Activated T-cell treated with anti-CD3 and anti-CD28 coated beads, Interleukin-2, amount 50 U/mL, for 24 hours (primary cell): ENCODE data around the gene FLRT1.

ENCODE experiments used
- DNase-seq: peaks from one replicate; pipeline ENCODE4 v3.0.0-alpha.2; 2020
- H3K27ac Mint-ChIP-seq: 2 replicates; pipeline ENCODE4 v1.8.0; 2020; ENCODE audit warnings: mild to moderate bottlenecking, mixed read lengths
- H3K27me3 Mint-ChIP-seq: 2 replicates; pipeline ENCODE4 v1.8.0; 2020; ENCODE audit warnings: mixed read lengths
- H3K36me3 Mint-ChIP-seq: 2 replicates; pipeline ENCODE4 v1.8.0; 2020; ENCODE audit warnings: low read depth, mixed read lengths
- H3K4me1 Mint-ChIP-seq: 2 replicates; pipeline ENCODE4 v1.8.0; 2020; ENCODE audit warnings: low read depth, mixed read lengths
- H3K4me3 Mint-ChIP-seq: 2 replicates; pipeline ENCODE4 v1.8.0; 2020; ENCODE audit warnings: mild to moderate bottlenecking, moderate library complexity, mixed read lengths
- H3K9me3 Mint-ChIP-seq: 2 replicates; pipeline ENCODE4 v1.8.0; 2020; ENCODE audit warnings: mixed read lengths

Gene FLRT1

DNA sequence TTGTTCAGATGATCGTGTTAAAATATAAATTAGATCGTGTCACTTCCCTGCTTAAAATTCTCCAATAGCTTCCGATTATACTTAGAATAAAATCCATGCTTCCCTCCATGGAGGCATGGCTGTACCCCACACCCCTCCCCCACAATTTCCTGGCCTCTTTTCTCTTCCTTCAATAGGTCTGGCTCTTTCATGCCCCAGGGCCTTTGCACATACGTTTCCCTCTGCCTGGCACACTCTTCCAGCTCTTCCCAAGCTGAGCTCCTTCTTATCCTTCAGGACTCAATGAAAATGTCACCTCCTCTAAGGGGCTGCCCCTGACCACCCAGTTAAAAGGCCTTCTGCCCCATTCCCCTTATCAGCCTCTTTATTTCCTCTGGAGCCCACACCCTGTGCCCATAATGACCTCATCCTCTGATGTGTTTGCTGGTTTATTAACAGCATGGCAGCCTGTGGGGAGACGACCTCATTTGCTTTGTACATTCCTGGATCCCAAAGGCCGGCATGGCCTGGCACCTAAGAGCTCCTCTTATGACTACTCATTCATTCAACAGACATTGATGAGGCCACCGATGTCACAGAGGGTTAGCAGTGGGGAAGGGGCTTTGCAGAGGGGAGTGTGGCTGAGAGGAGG lies 9.0 kb upstream of the FLRT1 start:
- Mint-ChIP-seq H3K36me3 (no peaks in the 10 kb centered on the region), H3K27me3 (peaks cover 20% of the 10 kb centered on the region), H3K27ac (no peak overlapping the region), H3K9me3 (no peaks in the 10 kb centered on the region), H3K4me1 (peaks cover 2% of the 10 kb centered on the region), H3K4me3 (no peak overlapping the region)
- no peak for DNase-seq

DNA sequence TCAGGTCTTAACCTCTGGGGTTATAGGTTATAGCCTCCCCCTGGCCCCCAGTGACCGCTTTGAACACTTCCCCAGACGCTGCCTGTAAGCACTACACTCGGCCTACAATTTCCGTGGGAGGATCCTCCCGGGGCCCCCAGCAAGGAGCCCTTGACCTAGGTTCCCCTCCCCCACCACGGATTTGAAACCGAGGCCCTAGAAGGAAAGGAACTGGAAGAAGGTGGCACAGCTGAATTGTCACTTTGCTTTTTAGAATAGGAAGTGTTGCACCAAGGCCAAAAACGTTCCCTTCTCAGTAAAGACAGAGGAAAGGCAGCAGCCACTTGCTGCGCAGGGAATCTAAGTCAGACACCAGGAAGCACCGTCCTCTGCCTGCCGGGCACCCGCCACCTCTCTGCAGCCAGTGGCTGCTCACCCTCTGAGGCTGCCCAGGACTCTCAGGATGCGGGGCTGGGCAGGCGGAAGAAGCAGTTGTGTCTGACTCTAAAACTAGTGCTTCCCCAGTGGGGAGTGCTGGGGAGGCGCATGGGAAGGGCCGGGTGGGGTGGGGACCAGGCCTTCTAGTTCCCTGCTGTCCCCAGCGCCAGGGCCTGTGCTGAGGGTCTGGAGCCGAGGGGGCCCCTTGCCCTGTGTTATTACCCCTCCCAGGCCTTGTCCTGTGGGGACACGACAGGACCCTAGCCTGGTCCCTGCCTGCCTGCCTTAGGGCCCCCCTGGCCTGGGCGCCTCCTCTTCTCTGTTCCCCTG lies 7.9 kb upstream of the FLRT1 start:
- no peak overlapping the region for H3K4me3 Mint-ChIP-seq
- no peak overlapping the region for H3K27ac Mint-ChIP-seq
- no peaks in the 10 kb centered on the region for H3K9me3 Mint-ChIP-seq
- H3K36me3 Mint-ChIP-seq = no peaks in the 10 kb centered on the region
- H3K4me1 Mint-ChIP-seq = peaks cover 2% of the 10 kb centered on the region
- DNase-seq = no peak
- peaks cover 23% of the 10 kb centered on the region for H3K27me3 Mint-ChIP-seq

DNA sequence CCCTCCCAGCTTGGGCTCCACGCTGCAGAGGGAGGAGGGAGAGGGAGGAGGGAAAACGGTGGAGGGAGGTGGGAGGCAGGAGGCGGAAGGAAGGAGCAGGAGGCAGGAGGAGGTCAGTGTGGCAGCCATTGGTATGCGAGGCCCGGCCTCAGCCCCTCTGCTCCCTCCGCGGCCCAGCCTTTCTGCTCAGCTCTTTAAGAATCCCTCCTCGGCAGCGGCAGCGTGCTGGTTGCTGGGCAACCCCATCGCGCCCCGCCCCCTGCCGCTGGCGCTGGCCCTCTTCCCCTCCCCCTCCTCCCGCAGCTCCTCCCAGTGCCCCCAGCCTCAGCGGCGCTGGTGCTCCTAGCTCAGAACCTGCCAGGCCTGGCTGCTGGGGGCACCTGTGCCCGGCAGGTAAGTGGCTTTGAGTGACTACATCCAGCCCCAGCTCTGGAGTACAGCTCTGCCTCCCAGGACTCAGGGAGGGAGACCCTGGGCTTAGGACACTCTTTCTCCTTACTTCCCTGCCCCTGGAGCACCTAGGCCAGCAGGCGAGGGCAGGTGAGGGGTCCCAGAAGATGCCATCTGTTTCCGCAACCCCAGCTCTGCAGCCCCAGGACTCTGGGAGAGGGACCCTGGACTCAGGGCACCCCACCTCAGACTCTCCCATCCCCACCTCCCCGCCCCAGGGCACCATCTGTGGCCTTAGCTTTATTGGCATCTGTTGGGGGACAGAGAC lies 7.2 kb upstream of the FLRT1 start:
- DNase-seq = no peak

DNA sequence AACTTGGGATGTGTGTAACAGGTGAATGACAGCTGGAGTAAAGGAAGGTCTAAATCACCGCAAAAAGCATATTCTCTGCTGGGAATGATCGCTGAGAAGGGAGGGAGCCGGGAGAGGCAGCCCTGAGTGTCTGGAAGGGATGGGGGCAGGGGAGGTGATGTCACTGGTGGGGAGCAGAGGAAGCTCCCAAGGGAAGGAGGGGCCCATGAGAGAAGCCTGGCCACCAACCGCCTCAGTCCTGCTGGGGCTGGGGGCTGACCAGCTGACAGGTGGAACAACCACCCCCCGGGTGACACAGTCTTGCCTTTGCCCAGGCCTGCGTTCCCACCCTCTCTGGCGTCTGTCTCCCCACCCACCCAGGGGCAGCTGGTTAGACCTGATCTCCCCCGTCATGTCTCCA lies 6.0 kb upstream of the FLRT1 start:
- no peaks in the 10 kb centered on the region for H3K36me3 Mint-ChIP-seq
- DNase-seq = no peak
- H3K4me3 Mint-ChIP-seq = no peak overlapping the region
- no peaks in the 10 kb centered on the region for H3K9me3 Mint-ChIP-seq
- peaks cover 2% of the 10 kb centered on the region for H3K4me1 Mint-ChIP-seq
- H3K27me3 Mint-ChIP-seq = peaks cover 39% of the 10 kb centered on the region
- no peak overlapping the region for H3K27ac Mint-ChIP-seq

More for the DNA sequence above, 7.2 kb upstream of the FLRT1 start:
- Mint-ChIP-seq H3K27me3 (peaks cover 27% of the 10 kb centered on the region), H3K9me3 (no peaks in the 10 kb centered on the region), H3K4me3 (no peak overlapping the region), H3K36me3 (no peaks in the 10 kb centered on the region), H3K4me1 (peaks cover 2% of the 10 kb centered on the region), H3K27ac (no peak overlapping the region)

DNA sequence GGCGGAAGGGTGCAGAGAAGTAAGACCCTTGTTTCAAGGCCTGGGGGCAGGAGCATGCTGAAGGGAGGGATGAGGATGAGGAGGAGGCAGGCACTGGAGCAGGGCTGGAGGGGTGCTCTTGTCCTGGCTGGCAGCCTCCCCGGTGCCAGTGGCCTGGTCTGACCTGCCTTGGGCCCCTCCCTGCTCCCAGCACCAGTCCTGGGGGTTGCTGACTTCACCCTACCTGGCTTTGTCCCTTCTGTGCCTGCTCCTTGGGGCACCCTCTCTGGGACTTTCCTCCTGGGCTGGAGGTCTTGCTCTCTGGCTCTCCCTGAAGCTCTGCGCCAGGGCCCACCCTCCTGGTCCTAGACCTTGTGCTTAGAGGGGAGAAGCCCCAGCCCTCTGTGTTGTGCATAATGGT lies 4.7 kb upstream of the FLRT1 start:
- Mint-ChIP-seq H3K9me3 (no peaks in the 10 kb centered on the region), H3K27me3 (peaks cover 45% of the 10 kb centered on the region), H3K4me1 (peaks cover 6% of the 10 kb centered on the region), H3K27ac (no peak overlapping the region), H3K36me3 (no peaks in the 10 kb centered on the region), H3K4me3 (no peak overlapping the region)
- DNase-seq = no peak

DNA sequence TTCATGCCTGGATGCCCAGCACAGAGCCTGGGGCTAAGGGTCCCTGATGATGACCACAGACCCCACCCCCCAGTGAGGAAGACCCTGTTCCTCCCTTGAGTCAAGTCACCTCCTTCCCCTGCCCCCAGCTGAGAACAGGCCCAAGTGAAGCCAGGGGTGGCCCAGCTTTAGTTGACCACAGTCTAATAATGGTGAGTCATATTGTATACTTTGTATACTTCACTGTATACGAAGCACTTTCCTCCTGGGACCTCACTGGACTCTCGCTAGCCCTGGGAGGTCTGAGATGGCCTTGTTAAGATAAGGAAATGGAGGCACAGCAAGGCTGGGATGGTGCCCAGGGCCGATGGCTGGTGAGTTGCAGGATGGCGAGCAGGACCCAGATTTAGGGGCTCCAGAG lies 3.7 kb upstream of the FLRT1 start:
- H3K9me3 Mint-ChIP-seq = no peaks in the 10 kb centered on the region
- H3K27me3 Mint-ChIP-seq = peaks cover 45% of the 10 kb centered on the region
- no peak for DNase-seq

DNA sequence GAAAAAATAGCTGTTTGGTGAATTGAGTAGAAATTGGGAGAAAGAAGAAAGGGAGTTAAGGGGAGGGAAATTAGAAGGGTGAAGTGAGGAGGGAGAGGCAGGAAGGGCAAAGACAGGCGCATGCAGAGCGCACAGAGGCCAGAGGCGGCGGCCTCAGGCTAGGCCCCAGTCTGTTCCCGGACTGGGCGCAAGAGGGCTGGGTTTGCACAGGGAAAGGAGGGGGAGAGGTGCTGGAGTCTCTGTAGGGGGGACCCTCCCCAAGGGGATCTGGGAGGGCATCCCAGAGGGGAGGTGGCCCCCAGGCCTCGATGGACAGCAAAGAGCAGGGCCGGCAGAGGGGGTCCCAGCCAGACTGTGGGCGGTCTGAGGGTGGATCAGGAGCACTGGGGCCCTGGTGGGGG lies 1.3 kb upstream of the FLRT1 start:
- no peaks in the 10 kb centered on the region for H3K36me3 Mint-ChIP-seq
- H3K27me3 Mint-ChIP-seq = peaks cover 47% of the 10 kb centered on the region
- H3K4me3 Mint-ChIP-seq = no peak overlapping the region
- peaks cover 4% of the 10 kb centered on the region for H3K4me1 Mint-ChIP-seq
- no peak overlapping the region for H3K27ac Mint-ChIP-seq
- no peak for DNase-seq
- H3K9me3 Mint-ChIP-seq = no peaks in the 10 kb centered on the region

More for the DNA sequence above, 3.7 kb upstream of the FLRT1 start:
- peaks cover 6% of the 10 kb centered on the region for H3K4me1 Mint-ChIP-seq
- no peak overlapping the region for H3K27ac Mint-ChIP-seq
- no peak overlapping the region for H3K4me3 Mint-ChIP-seq
- no peaks in the 10 kb centered on the region for H3K36me3 Mint-ChIP-seq

DNA sequence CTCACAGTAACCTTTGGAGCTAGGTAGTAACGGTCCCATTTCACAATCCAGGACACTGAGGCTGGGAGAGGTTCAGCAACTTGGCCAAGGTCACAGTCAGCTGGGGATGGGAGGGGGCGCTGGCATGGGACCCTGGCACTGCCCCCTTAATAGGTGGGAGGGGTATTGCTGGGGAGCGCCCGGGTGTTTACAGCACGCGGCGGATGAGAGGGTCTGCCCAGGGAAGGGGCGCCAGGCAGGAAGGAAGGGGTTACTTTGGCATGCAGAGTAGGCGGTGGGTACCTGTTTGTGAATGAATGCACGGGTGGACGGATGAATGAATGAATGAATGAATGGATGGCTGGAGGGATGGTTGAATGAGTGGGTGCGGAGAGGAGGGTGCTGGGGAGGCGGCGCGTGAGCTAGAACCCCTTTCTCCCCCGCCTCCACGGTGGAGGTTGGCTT lies 628 bp upstream of the FLRT1 start:
- no peak for DNase-seq
- Mint-ChIP-seq H3K27me3 (peaks cover 52% of the 10 kb centered on the region), H3K27ac (no peak overlapping the region), H3K4me3 (no peak overlapping the region), H3K36me3 (no peaks in the 10 kb centered on the region), H3K4me1 (peaks cover 4% of the 10 kb centered on the region), H3K9me3 (no peaks in the 10 kb centered on the region)

DNA sequence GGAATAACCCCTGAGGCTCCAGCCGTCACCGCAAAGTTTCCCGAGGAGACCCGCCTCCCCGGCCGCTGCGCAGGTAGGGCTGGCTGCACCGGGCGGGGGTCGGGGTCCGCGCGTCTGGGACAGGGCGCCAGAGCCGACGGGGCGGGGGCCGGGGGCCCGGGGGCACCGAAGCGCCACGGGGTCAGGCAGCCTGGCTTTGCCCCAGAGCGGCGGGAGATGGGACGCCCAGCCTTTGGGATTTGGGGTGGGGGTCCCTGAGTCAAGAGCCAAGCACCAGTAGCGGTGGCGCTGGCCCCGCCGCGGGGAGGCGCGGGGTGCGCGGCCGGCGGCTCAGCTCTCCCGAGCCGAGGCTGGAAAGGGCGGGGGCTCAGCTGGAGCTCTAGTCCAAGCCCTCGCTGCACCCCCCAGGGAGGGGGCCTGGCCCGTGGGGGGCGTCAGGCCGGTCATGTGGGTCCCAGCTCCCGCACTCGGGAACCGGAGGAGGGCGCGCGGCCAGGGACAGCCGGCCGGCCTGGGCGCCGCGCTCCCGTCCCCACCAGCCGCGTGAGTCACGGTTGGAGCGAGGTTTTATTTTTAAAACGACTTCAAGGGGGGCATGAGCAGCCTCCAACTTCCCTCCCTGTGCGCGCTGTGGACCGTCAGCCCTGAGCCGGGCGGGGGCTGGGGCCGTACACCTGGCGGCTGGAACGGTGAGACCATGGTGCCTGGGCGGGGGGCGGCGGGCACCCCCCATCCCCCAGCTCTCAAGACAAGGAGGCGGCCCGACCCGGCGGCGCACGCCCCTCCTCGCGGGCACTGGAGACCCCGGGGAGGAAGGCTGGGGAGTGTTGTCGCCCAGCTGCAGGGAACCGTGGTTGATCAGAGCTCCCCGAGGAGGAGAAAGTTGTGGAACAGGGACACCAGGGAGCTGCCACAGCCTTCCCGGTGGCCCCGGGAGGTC lies 626 bp downstream of the FLRT1 start:
- H3K9me3 Mint-ChIP-seq = no peaks in the 10 kb centered on the region
- H3K27ac Mint-ChIP-seq = no peak overlapping the region
- H3K36me3 Mint-ChIP-seq = no peaks in the 10 kb centered on the region
- H3K4me3 Mint-ChIP-seq = no peak overlapping the region
- peak; percentile 46 for DNase-seq
- H3K4me1 Mint-ChIP-seq = peaks cover 4% of the 10 kb centered on the region
- peaks cover 55% of the 10 kb centered on the region for H3K27me3 Mint-ChIP-seq

DNA sequence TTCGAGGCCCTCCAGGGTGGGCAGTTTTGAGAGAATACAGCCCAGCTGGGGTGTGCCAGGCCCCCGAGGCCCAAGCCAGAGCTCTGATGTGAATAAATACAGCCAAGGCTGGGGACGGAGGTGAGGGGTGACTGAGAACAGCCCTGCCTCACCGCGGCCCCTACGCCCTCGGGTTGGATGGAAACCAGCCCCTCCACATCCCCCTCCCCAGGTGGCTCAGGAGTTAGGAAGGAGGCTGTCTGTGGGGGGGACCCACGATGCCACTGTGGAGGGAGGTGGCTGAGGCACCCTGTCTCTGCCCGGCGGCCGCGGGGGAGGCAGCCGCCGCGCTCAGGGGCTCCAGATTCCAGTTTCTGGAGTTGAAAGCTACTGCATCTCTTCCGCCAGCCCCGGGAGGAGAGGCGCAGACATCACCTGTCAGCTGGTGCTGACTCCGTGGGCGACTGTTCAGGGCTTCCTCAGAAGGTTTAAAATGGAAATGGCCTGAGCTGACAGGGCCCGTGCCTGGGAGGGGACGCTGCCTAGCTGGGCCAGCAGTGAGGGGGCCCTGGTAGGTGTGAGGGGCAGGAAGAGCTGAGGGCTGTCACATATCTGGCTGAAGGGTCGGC lies 1.4 kb downstream of the FLRT1 start:
- DNase-seq = peak; percentile 38
- Mint-ChIP-seq H3K27ac (no peak overlapping the region), H3K27me3 (peaks cover 59% of the 10 kb centered on the region), H3K36me3 (no peaks in the 10 kb centered on the region), H3K4me1 (peaks cover 4% of the 10 kb centered on the region), H3K4me3 (no peak overlapping the region), H3K9me3 (no peaks in the 10 kb centered on the region)

DNA sequence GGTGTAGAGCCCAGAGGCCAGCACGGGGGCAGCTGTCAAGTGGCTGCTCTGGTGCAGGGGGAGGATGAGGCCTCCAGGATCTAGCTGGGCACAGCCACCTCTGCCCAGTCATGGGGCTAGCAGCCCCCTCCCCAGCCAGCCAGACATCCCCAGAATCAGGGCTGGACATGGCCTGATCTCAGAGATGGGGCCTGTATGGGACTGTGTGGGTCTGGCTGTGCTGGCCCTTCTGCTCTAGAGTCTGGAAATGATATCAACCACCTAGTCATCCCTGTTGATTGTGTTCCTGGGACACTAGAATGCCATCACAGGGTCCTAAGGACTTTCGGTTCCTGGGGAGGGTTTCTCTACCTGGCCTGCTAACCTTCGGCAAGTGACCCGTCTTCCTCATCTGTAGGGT lies 2.8 kb downstream of the FLRT1 start:
- H3K36me3 Mint-ChIP-seq = no peaks in the 10 kb centered on the region
- peaks cover 4% of the 10 kb centered on the region for H3K4me1 Mint-ChIP-seq
- DNase-seq = no peak
- no peaks in the 10 kb centered on the region for H3K9me3 Mint-ChIP-seq
- H3K4me3 Mint-ChIP-seq = no peak overlapping the region
- H3K27ac Mint-ChIP-seq = no peak overlapping the region
- H3K27me3 Mint-ChIP-seq = peaks cover 52% of the 10 kb centered on the region

DNA sequence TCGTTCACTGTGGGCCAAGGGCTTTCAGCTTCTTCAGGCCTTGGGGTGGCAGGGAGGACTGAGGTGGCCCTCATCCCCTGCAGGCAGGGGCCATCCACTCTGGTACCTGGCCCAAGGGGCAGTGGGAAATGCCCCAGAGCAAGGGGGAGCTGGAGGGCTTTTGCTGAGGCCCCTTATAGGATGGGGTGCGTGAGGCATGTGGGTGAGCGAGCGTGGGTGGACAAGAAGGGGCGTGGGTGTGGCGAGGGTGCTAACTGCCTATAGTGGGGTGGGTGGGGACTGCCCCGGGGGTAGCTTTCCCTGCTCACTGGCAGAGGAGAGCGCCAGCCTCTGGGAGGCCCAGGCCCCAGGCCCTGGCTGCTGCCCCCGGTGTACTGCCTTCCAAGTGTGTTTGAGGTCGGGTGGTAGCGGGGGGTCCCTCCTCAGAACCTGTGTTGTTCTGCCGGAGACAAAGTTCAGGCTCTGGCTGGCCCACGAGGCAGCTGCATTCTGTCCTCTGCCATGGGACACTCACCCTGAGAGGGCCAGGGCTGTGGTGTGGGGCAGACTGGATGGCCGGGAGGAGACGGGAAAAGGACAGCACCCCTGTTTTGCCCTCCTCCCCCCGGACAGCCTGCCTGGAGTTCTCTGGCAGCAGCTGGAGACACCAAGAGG lies 3.4 kb downstream of the FLRT1 start:
- no peak for DNase-seq
- Mint-ChIP-seq H3K27ac (no peak overlapping the region), H3K9me3 (no peaks in the 10 kb centered on the region), H3K27me3 (peaks cover 46% of the 10 kb centered on the region), H3K4me1 (peaks cover 4% of the 10 kb centered on the region), H3K4me3 (no peak overlapping the region), H3K36me3 (no peaks in the 10 kb centered on the region)

DNA sequence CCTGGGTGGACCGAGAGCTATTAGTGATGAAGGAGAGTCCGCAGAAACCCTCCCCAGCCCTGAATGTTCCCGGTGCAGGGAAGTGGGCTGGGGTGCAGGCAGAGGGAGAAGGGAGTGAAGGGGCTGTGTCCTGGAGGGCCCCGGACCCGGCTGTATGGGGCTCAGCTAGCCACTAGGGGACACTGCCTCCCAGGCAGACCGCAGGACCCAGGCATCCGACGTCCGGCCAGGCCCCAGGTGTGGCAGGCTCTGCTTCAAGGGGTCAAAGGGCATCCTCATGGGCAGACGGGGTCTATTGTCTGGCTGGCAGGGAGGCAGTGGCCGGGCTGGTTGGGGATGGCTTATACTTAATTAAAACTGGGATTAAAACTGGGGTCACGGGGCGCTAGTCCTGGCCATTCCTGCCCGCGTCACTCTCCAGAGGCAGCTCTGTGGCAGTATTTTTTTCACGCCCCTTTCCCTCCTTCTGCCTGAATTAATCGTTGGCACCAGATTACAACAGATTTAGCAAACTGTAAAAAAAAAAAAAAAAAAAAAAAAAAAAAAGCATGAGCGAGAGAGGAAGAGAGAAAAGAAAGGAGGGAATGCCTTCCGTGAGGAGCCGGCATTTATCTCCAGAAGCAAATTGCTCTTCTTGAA lies 5.1 kb downstream of the FLRT1 start:
- H3K27ac Mint-ChIP-seq = no peak overlapping the region
- H3K4me1 Mint-ChIP-seq = no peaks in the 10 kb centered on the region
- no peaks in the 10 kb centered on the region for H3K36me3 Mint-ChIP-seq
- H3K4me3 Mint-ChIP-seq = no peak overlapping the region
- no peaks in the 10 kb centered on the region for H3K9me3 Mint-ChIP-seq
- peaks cover 33% of the 10 kb centered on the region for H3K27me3 Mint-ChIP-seq
- DNase-seq = no peak
